ENCODE measurements around the gene GDF3.

The GDF3 gene

DNA sequence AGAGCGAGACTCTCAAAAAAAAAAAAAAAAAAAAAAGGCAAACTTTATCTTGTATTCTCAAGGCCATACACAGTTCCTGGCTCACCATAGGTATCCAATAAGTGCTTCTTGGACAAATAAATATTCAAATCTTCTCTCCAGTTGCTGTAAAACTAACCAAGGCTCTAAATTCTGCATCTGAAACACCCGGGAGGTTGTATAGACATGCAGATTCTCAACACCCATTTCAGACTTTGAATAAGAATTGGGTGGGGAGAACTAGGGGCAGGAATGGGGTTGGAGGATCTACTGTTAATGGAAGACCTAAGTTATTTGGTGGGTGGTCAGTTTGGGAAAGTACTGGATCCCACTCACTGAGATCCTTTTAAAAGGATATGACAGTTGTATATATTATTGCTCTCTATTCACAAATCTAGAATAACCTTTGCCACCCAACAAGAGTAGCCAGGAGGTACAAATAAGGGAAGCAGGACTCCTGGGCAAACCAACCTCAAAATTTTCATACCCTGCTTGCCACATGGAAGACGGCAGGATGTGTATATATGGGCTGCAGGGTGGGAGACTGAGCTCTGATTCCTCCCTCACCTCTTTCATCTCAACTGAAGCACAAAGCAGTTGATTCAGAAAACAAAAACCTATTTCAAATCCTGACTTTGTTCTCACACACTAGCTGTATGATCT lies 879 bp downstream of the GDF3 start:
- no peaks in the 10 kb centered on the region for H3K36me3 ChIP-seq (ENCODE audit: insufficient read depth, low read length)
- H3K9ac ChIP-seq (ENCODE audit: low read length), result no peak overlapping the region
- no peak overlapping the region for H2AFZ ChIP-seq (ENCODE audit: low read length)
- no peaks in the 10 kb centered on the region for H3K9me2 ChIP-seq (ENCODE audit: low read depth, low read length)
- H3K4me2 ChIP-seq (ENCODE audit: low read length), result no peak overlapping the region
- no peak overlapping the region for H3K4me3 ChIP-seq (ENCODE audit: low read depth, low read length, poor library complexity, severe bottlenecking)
- no peaks in the 10 kb centered on the region for H3K4me1 ChIP-seq (ENCODE audit: insufficient read depth, low read length, severe bottlenecking)
- H3K27me3 ChIP-seq (ENCODE audit: insufficient read depth, low read length), result no peaks in the 10 kb centered on the region
- no peak for TF ChIP-seq EZH2 (IDR thresholded peaks at IDR 0.05; ENCODE audit: borderline replicate concordance, low read length)
- TF ChIP-seq, protein P1, sequence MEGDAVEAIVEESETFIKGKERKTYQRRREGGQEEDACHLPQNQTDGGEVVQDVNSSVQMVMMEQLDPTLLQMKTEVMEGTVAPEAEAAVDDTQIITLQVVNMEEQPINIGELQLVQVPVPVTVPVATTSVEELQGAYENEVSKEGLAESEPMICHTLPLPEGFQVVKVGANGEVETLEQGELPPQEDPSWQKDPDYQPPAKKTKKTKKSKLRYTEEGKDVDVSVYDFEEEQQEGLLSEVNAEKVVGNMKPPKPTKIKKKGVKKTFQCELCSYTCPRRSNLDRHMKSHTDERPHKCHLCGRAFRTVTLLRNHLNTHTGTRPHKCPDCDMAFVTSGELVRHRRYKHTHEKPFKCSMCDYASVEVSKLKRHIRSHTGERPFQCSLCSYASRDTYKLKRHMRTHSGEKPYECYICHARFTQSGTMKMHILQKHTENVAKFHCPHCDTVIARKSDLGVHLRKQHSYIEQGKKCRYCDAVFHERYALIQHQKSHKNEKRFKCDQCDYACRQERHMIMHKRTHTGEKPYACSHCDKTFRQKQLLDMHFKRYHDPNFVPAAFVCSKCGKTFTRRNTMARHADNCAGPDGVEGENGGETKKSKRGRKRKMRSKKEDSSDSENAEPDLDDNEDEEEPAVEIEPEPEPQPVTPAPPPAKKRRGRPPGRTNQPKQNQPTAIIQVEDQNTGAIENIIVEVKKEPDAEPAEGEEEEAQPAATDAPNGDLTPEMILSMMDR (IDR thresholded peaks at IDR 0.05; ENCODE audit: low read length), result no peak
- H3K27ac ChIP-seq (ENCODE audit: low read depth, low read length, poor library complexity, severe bottlenecking), result no peak overlapping the region
- H3F3A ChIP-seq (ENCODE audit: insufficient read depth, low read length), result no peaks in the 10 kb centered on the region
- no peaks in the 10 kb centered on the region for H3K79me2 ChIP-seq (ENCODE audit: insufficient read depth, low read length)
- H4K20me1 ChIP-seq (ENCODE audit: insufficient read depth, low read length), result no peaks in the 10 kb centered on the region
- no peaks in the 10 kb centered on the region for H3K9me3 ChIP-seq (ENCODE audit: low read length)

DNA sequence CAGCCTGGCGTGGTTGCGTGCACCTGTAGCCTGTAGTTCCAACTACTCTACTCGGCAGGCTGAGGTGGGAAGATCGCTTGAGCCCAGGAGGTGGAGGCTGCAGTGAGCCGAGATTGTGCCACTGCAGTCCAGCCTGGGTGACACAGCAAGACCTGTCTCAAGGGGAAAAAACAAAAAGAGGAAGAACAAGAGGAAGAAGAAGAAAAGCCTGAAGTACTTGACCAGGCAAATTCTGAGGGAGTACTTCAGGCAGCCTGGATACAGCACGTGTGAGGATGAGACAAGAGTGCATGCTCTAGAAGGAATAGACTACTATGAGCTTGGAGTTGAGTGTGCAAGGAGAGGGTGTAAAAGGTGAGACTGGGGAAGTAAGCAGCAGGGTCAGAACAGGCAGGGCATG lies 1.8 kb downstream of the GDF3 start:
- Histone ChIP-seq H3K9me3 (ENCODE audit: low read length) (no peaks in the 10 kb centered on the region), H3K27ac (ENCODE audit: low read depth, low read length, poor library complexity, severe bottlenecking) (no peak overlapping the region), H3K9ac (ENCODE audit: low read length) (no peak overlapping the region)

DNA sequence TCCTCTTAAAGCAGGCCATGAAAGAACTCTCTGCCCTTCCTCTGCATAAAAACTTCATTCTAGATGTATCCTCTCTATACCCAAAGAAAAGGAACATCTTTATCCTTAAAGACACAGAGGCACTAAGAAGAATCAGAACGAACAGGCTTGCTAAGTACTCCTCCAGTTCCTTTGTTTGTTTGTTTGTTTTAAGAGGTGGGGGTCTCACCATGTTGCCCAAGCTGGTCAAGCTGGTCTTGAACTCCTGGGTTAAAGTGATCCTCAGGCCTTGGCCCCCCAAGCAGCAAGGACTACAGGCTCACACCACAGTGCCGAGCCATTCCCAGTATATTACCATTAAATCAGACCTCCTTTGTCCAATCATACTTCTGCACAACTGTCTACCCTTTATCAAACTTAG lies 14.0 kb downstream of the GDF3 start:
- no peak overlapping the region for H2AFZ ChIP-seq (ENCODE audit: low read length)
- H3K4me1 ChIP-seq (ENCODE audit: insufficient read depth, low read length, severe bottlenecking), result no peaks in the 10 kb centered on the region
- no peak for TF ChIP-seq EZH2 (IDR thresholded peaks at IDR 0.05; ENCODE audit: borderline replicate concordance, low read length)
- H3K27me3 ChIP-seq (ENCODE audit: insufficient read depth, low read length), result no peaks in the 10 kb centered on the region; the same call in 1 of the 2 replicates
- H3K9me2 ChIP-seq (ENCODE audit: low read depth, low read length), result no peaks in the 10 kb centered on the region
- no peak overlapping the region for H3K9ac ChIP-seq (ENCODE audit: low read length)
- no peak overlapping the region for H3K27ac ChIP-seq (ENCODE audit: low read depth, low read length, poor library complexity, severe bottlenecking)
- no peaks in the 10 kb centered on the region for H3K36me3 ChIP-seq (ENCODE audit: insufficient read depth, low read length)
- no peak overlapping the region for H3K4me2 ChIP-seq (ENCODE audit: low read length)
- H4K20me1 ChIP-seq (ENCODE audit: insufficient read depth, low read length), result no peaks in the 10 kb centered on the region
- H3K79me2 ChIP-seq (ENCODE audit: insufficient read depth, low read length), result no peaks in the 10 kb centered on the region
- H3K9me3 ChIP-seq (ENCODE audit: low read length), result no peaks in the 10 kb centered on the region
- H3K4me3 ChIP-seq (ENCODE audit: low read depth, low read length, poor library complexity, severe bottlenecking), result no peak overlapping the region
- H3F3A ChIP-seq (ENCODE audit: insufficient read depth, low read length), result no peaks in the 10 kb centered on the region

More for the DNA sequence above, 1.8 kb downstream of the GDF3 start:
- TF ChIP-seq, protein P1 (IDR thresholded peaks at IDR 0.05; ENCODE audit: low read length), result no peak
- no peak for TF ChIP-seq EZH2 (IDR thresholded peaks at IDR 0.05; ENCODE audit: borderline replicate concordance, low read length)
- no peaks in the 10 kb centered on the region for H3K4me1 ChIP-seq (ENCODE audit: insufficient read depth, low read length, severe bottlenecking)
- H3K4me2 ChIP-seq (ENCODE audit: low read length), result no peak overlapping the region
- H2AFZ ChIP-seq (ENCODE audit: low read length), result no peak overlapping the region
- H3K36me3 ChIP-seq (ENCODE audit: insufficient read depth, low read length), result no peaks in the 10 kb centered on the region
- H3K79me2 ChIP-seq (ENCODE audit: insufficient read depth, low read length), result no peaks in the 10 kb centered on the region
- no peak overlapping the region for H3K4me3 ChIP-seq (ENCODE audit: low read depth, low read length, poor library complexity, severe bottlenecking)
- no peaks in the 10 kb centered on the region for H3K27me3 ChIP-seq (ENCODE audit: insufficient read depth, low read length)
- H4K20me1 ChIP-seq (ENCODE audit: insufficient read depth, low read length), result no peaks in the 10 kb centered on the region
- no peaks in the 10 kb centered on the region for H3F3A ChIP-seq (ENCODE audit: insufficient read depth, low read length)
- no peaks in the 10 kb centered on the region for H3K9me2 ChIP-seq (ENCODE audit: low read depth, low read length)

Measured in OCI-LY1 (cell line).